Transverse colon (tissue), 4 donors: ENCODE results near the gene IGSF9.

Experiments used
- CTCF ChIP-seq, 5 experiments: fragments of 200-600 bp in 3 of 5; fragments of 450-650 bp in 2 of 5; sonication (generic) in 3 of 5; IDR thresholded peaks; 1 replicate in 2 of 5; 2 replicates in 3 of 5; pipeline ENCODE4 v1.5.1; 2016 to 2017; ENCODE audit warnings: antibody characterized with exemption in 5 of 5, inconsistent platforms in 3 of 5, mild to moderate bottlenecking in 2 of 5, moderate library complexity in 1 of 5
- POLR2AphosphoS5 ChIP-seq, 3 donors: sonication (generic); formaldehyde crosslinking; IDR thresholded peaks; one replicate each; pipeline ENCODE4 v1.6.1; 2016; ENCODE audit warnings: antibody characterized with exemption in 3 of 3

- TF ChIP-seq CTCF (IDR thresholded peaks at IDR 0.05) (no peak), POLR2AphosphoS5 (IDR thresholded peaks at IDR 0.05) (no peak)
These were observed 9.6 kb downstream of the IGSF9 start for GRCh38 chr1:159935719-159936272.
